ENCODE measurements around the gene NDST3. TPM values are rescaled to one million over a fixed set of nuclear protein-coding genes. Genes with fewer than 3 reads are reported as not detected.

The NDST3 gene
- total RNA-seq, 2 experiments from 2014 or later, result not detected

GRCh38 chr4:118281611-118282442 lies 247.5 kb downstream of the NDST3 start:
- TF ChIP-seq, protein P1, sequence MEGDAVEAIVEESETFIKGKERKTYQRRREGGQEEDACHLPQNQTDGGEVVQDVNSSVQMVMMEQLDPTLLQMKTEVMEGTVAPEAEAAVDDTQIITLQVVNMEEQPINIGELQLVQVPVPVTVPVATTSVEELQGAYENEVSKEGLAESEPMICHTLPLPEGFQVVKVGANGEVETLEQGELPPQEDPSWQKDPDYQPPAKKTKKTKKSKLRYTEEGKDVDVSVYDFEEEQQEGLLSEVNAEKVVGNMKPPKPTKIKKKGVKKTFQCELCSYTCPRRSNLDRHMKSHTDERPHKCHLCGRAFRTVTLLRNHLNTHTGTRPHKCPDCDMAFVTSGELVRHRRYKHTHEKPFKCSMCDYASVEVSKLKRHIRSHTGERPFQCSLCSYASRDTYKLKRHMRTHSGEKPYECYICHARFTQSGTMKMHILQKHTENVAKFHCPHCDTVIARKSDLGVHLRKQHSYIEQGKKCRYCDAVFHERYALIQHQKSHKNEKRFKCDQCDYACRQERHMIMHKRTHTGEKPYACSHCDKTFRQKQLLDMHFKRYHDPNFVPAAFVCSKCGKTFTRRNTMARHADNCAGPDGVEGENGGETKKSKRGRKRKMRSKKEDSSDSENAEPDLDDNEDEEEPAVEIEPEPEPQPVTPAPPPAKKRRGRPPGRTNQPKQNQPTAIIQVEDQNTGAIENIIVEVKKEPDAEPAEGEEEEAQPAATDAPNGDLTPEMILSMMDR (conservative IDR thresholded peaks at IDR 0.05; ENCODE audit: low read length), result no peak
- no peak for TF ChIP-seq EZH2phosphoT487 (IDR thresholded peaks at IDR 0.05; ENCODE audit: borderline replicate concordance, low read depth, low read length)
- H3K9me3 ChIP-seq (ENCODE audit: low read length), result peaks cover 6% of the 10 kb centered on the region; the same call in 1 of the 2 replicates
- ChIA-PET CTCF (ENCODE audit: unreplicated experiment) (no interaction called here), POLR2A (no interaction called here)
- intact Hi-C loops (cut with micrococcal nuclease; ENCODE audit: unreplicated experiment), result loop anchor here (10.0 kb wide), 3 partner anchors 223 to 603 kb away; partner anchors contain the start of gene SYNPO2
- H3K4me1 ChIP-seq (ENCODE audit: insufficient read depth, low read length, poor library complexity, severe bottlenecking), result peaks cover 54% of the 10 kb centered on the region
- H3K27ac ChIP-seq (ENCODE audit: low read depth, low read length, poor library complexity, severe bottlenecking), result peak overlapping the region; percentile 76
- peaks cover 22% of the 10 kb centered on the region for H4K20me1 ChIP-seq (ENCODE audit: insufficient read depth, low read length)
- H3K4me3 ChIP-seq (ENCODE audit: low read depth, low read length, poor library complexity, severe bottlenecking), result peak overlapping the region; percentile 91
- peak overlapping the region; percentile 86 for H3K4me2 ChIP-seq (ENCODE audit: low read length)
- H2AFZ ChIP-seq (ENCODE audit: low read length), result no peak overlapping the region
- peaks cover 21% of the 10 kb centered on the region; the same call in 1 of the 2 replicates for H3K79me2 ChIP-seq (ENCODE audit: insufficient read depth, low read depth, low read length)
- BruUV-seq (replicated peaks), result no TSS peak
- DNase-seq (ENCODE audit: low spot score), result no peak
- H3K9me2 ChIP-seq (ENCODE audit: insufficient read depth, low read length), result no peaks in the 10 kb centered on the region
- H3K36me3 ChIP-seq (ENCODE audit: insufficient read depth, low read length), result peaks cover 41% of the 10 kb centered on the region

DNA sequence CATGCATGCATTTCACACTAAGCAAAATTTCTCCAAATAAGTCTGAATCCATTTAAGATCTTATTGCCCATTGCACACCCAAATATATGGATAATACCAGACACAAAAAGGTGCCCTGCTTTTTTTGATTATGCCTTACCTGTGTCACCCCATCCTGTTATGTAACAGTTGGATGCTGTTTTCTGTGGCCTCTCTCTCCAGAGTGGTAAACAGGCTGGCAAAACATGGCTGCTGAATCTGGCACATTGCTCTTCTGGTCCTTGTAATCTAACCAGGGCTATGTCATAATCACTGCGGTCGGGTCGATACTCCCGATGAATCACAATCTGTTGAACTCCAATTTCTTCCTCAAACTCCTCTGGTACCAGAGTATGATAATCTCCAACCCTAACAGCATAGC lies 248.4 kb downstream of the NDST3 start:
- Histone ChIP-seq H2AFZ (ENCODE audit: low read length) (no peak overlapping the region), H3K4me1 (ENCODE audit: insufficient read depth, low read length, poor library complexity, severe bottlenecking) (peaks cover 51% of the 10 kb centered on the region), H3K36me3 (ENCODE audit: insufficient read depth, low read length) (peaks cover 41% of the 10 kb centered on the region), H3K4me2 (ENCODE audit: low read length) (no peak overlapping the region), H3K9me3 (ENCODE audit: low read length) (peaks cover 4% of the 10 kb centered on the region; the same call in 1 of the 2 replicates), H3K4me3 (ENCODE audit: low read depth, low read length, poor library complexity, severe bottlenecking) (no peak overlapping the region), H4K20me1 (ENCODE audit: insufficient read depth, low read length) (peaks cover 22% of the 10 kb centered on the region), H3K79me2 (ENCODE audit: insufficient read depth, low read depth, low read length) (peaks cover 21% of the 10 kb centered on the region; the same call in 1 of the 2 replicates), H3K9me2 (ENCODE audit: insufficient read depth, low read length) (no peaks in the 10 kb centered on the region), H3K27ac (ENCODE audit: low read depth, low read length, poor library complexity, severe bottlenecking) (peak overlapping the region; percentile 76)
- POLR2A ChIA-PET, result no interaction called here
- BruUV-seq (replicated peaks), result no TSS peak
- intact Hi-C loops (cut with micrococcal nuclease; ENCODE audit: unreplicated experiment), result loop anchor here (10.0 kb wide), 3 partner anchors 222 to 602 kb away; partner anchors contain the start of gene SYNPO2
- no peak for DNase-seq (ENCODE audit: low spot score)
- TF ChIP-seq, protein P1 (conservative IDR thresholded peaks at IDR 0.05; ENCODE audit: low read length), result no peak
- TF ChIP-seq EZH2phosphoT487 (IDR thresholded peaks at IDR 0.05; ENCODE audit: borderline replicate concordance, low read depth, low read length), result no peak
- CTCF ChIA-PET (ENCODE audit: unreplicated experiment), result no interaction called here

Data from OCI-LY7 (cell line).